Ureter (tissue), 1 donor: Measurements from ENCODE around the gene MSI2. TPM values are rescaled to one million over a fixed set of nuclear protein-coding genes. Genes with fewer than 3 reads are reported as not detected.
A peak's percentile ranks its signal among the peaks of the same experiment; 100 is the strongest.

ENCODE experiments used
- DNase-seq: peaks from one replicate; pipeline ENCODE4 v3.0.0-alpha.2; 2020; ENCODE audit warnings: low spot score
- total RNA-seq: library from RNA; stranded (reverse); gene quantifications from one replicate; pipeline ENCODE4 v1.2.4, GENCODE V29; 2023
- donor health status: DM: yes; HTN: yes; CAD: no.

Gene MSI2
- total RNA-seq, 1 donor from 2014 or later = 230 TPM

GRCh38 chr17:57657211-57657610 is 400.9 kb downstream of the MSI2 start:
- DNase-seq = no peak

- DNase-seq = no peak
Measured at GRCh38 chr17:57662041-57662440, 405.7 kb downstream of the MSI2 start.

GRCh38 chr17:57662644-57663308 is 406.5 kb downstream of the MSI2 start:
- peak; percentile 95 for DNase-seq

GRCh38 chr17:57663326-57664070 is 407.2 kb downstream of the MSI2 start:
- no peak for DNase-seq

GRCh38 chr17:57665128-57665527 is 408.8 kb downstream of the MSI2 start:
- no peak for DNase-seq

- DNase-seq = no peak
Measured at GRCh38 chr17:57665696-57666095, 409.4 kb downstream of the MSI2 start.

GRCh38 chr17:57666201-57666870 is 410.0 kb downstream of the MSI2 start:
- DNase-seq = peak; percentile 33

GRCh38 chr17:57666946-57667345 is 410.6 kb downstream of the MSI2 start:
- peak; percentile 32 for DNase-seq

GRCh38 chr17:57667461-57667923 is 411.2 kb downstream of the MSI2 start:
- DNase-seq = peak; percentile 36

GRCh38 chr17:57668332-57668731 is 412.0 kb downstream of the MSI2 start:
- no peak for DNase-seq

- no peak for DNase-seq
Measured at GRCh38 chr17:57669671-57670529, 413.6 kb downstream of the MSI2 start.

- DNase-seq = peak; percentile 33
Measured at GRCh38 chr17:57670769-57671569, 414.6 kb downstream of the MSI2 start.

- DNase-seq = peak; percentile 74
Measured at GRCh38 chr17:57671667-57672632, 415.6 kb downstream of the MSI2 start.

- DNase-seq = peak; percentile 19
Measured at GRCh38 chr17:57672971-57673370, 416.6 kb downstream of the MSI2 start.

GRCh38 chr17:57674894-57675293 is 418.6 kb downstream of the MSI2 start:
- peak; percentile 32 for DNase-seq

- peak; percentile 29 for DNase-seq
Measured at GRCh38 chr17:57675427-57676387, 419.4 kb downstream of the MSI2 start.

GRCh38 chr17:57676543-57676942 is 420.2 kb downstream of the MSI2 start:
- peak; percentile 12 for DNase-seq

GRCh38 chr17:57677301-57677700 is 421.0 kb downstream of the MSI2 start:
- DNase-seq = peak; percentile 29
